Measurements from ENCODE around the gene SLC17A9. TPM values are rescaled to one million over a fixed set of nuclear protein-coding genes. Genes with fewer than 3 reads are reported as not detected.

The SLC17A9 gene
- total RNA-seq, result 8.1 and 14.1 TPM in 2 replicates

DNA sequence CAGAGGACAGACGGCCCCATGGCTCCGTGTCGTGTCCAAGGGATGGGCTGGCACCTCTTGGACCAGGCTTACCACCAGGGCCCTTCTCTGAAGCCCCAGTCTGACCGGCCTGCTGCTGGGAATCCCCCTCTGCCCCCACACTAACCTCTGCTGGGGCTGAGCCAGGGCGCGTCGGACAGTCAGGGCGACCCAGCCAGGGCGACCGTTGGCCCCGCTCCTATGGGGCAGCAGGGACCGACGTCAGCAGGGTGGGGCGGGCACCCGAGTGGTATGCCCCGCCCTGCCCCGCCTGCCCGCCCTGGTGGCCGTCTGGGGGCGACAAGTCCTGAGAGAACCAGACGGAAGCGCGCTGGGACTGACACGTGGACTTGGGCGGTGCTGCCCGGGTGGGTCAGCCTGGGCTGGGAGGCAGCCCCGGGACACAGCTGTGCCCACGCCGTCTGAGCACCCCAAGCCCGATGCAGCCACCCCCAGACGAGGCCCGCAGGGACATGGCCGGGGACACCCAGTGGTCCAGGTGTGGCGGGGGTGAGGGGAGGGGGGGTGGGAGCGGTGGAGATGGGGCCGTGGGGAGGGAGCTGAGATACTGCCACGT is at the start of gene SLC17A9:
Gene SLC17A9, plus strand, starts transcription at position 337 of the 595 bp plus-strand sequence. Its CDS starts 122 bp downstream, at position 459.

GRCh38 chr20:62926229-62927127 is 26.0 kb upstream of the SLC17A9 start, which contains the start of gene DIDO1:
DIDO1 (minus strand) TSS chr20:62926505.

GRCh38 chr20:62938105-62938888 is 14.2 kb upstream of the SLC17A9 start, which contains the start of gene GID8:
GID8 (plus strand) TSS chr20:62938147; CDS start chr20:62941503, 3,356 bp downstream.

GRCh38 chr20:63006540-63007359 is 54.2 kb downstream of the SLC17A9 start, which contains the start of gene BHLHE23:
BHLHE23 (minus strand) TSS chr20:63006964; CDS start chr20:63006774, 190 bp downstream.

Other genes with a start within 250 kb of the SLC17A9 start
- gene NTSR1, start 243.9 kb upstream of the SLC17A9 start, total RNA-seq, result 0.87 and 1.3 TPM in 2 replicates
- 15.1 and 16.4 TPM in 2 replicates for gene MRGBP, start 156.2 kb upstream of the SLC17A9 start, total RNA-seq
- 21.9 and 30.9 TPM in 2 replicates for gene OGFR, start 147.9 kb upstream of the SLC17A9 start, total RNA-seq
- 0.26 and 0.37 TPM in 2 replicates for gene COL9A3, start 135.7 kb upstream of the SLC17A9 start, total RNA-seq
- 16.9 and 18.1 TPM in 2 replicates for gene TCFL5, start 90.9 kb upstream of the SLC17A9 start, total RNA-seq
- gene DIDO1, start 26.2 kb upstream of the SLC17A9 start, total RNA-seq, result 38.2 and 38.3 TPM in 2 replicates
- 29.6 and 33.0 TPM in 2 replicates for gene GID8, start 14.6 kb upstream of the SLC17A9 start, total RNA-seq
- gene BHLHE23, start 54.3 kb downstream of the SLC17A9 start, total RNA-seq, result not detected in 2 replicates

Measured in aortic smooth muscle cell (primary cell).